ENCODE results near the gene ASXL3. TPM values are rescaled to one million over a fixed set of nuclear protein-coding genes. Genes with fewer than 3 reads are reported as not detected.

ASXL3 gene
- total RNA-seq = 1 to 10 TPM in 1 of 2 donors, under 1 TPM in 1; 0.71 to 1.1 TPM
- polyA plus RNA-seq (2013, experiment 1 of 2) = 23.2 TPM
- polyA plus RNA-seq (2013, experiment 2 of 2) = 22.7 TPM
- long read RNA-seq, experiment 1 = 0 reads
- long read RNA-seq, experiment 2 = 0 reads
- long read RNA-seq, experiment 3 = 0 reads
- long read RNA-seq, experiment 4 = 0 reads

- Mint-ChIP-seq H3K36me3 (ENCODE audit: low read depth) (no peaks in the 10 kb centered on the region), H3K4me3 (no peak within 1 kb of the TSS), H3K4me1 (peaks cover 7% of the 10 kb centered on the region), H3K27me3 (ENCODE audit: insufficient read depth) (peaks cover 47% of the 10 kb centered on the region), H3K9me3 (no peaks in the 10 kb centered on the region), H3K27ac (no peak within 1 kb of the TSS)
- Histone ChIP-seq H3K4me1 (ENCODE audit: control insufficient read depth, insufficient read depth, low read length) (no peaks in the 10 kb centered on the region), H3K27me3 (ENCODE audit: control insufficient read depth, insufficient read depth, low read length, poor library complexity, severe bottlenecking) (peaks cover 54% of the 10 kb centered on the region), H3K36me3 (ENCODE audit: control insufficient read depth, insufficient read depth, low read length) (no peaks in the 10 kb centered on the region), H3K27ac (ENCODE audit: low read depth, low read length) (peak within 1 kb of the TSS; percentile 98), H3K4me3 (ENCODE audit: low read length) (peak within 1 kb of the TSS; percentile 83), H3K9ac (ENCODE audit: extremely low read depth, low read length, poor library complexity, severe bottlenecking) (peak within 1 kb of the TSS; percentile 49), H3K9me3 (ENCODE audit: control insufficient read depth, low read length) (no peaks in the 10 kb centered on the region)
- 4 to 8% methylated on average over 8 to 58 of the region's 103 CpGs for WGBS, 2 experiments (ENCODE audit: insufficient coverage in 1 of 2, insufficient read length in 1 of 2)
- DNase-seq = peak; percentile 61
- no peak for TF ChIP-seq CTCF (conservative IDR thresholded peaks at IDR 0.05)
These were observed at the start of gene ASXL3 for GRCh38 chr18:33577685-33578517. Gene ASXL3 (plus strand): TSS chr18:33578219. CDS start chr18:33578632, 413 bp downstream.

GRCh38 chr18:33532978-33533377 lies 45.0 kb upstream of the ASXL3 start:
- Mint-ChIP-seq H3K4me3 (no peak overlapping the region), H3K27ac (no peak overlapping the region), H3K9me3 (no peaks in the 10 kb centered on the region), H3K4me1 (no peaks in the 10 kb centered on the region), H3K27me3 (ENCODE audit: insufficient read depth) (no peaks in the 10 kb centered on the region), H3K36me3 (ENCODE audit: low read depth) (no peaks in the 10 kb centered on the region)
- H3K27me3 ChIP-seq (ENCODE audit: control insufficient read depth, insufficient read depth, low read length, poor library complexity, severe bottlenecking) = no peaks in the 10 kb centered on the region
- no peaks in the 10 kb centered on the region for H3K9me3 ChIP-seq (ENCODE audit: control insufficient read depth, low read length)
- no peak for TF ChIP-seq CTCF (conservative IDR thresholded peaks at IDR 0.05)
- 94 to 100% methylated on average over 1 of the region's 1 CpG for WGBS, 2 experiments (ENCODE audit: insufficient coverage in 1 of 2, insufficient read length in 1 of 2)
- H3K36me3 ChIP-seq (ENCODE audit: control insufficient read depth, insufficient read depth, low read length) = no peaks in the 10 kb centered on the region
- H3K9ac ChIP-seq (ENCODE audit: extremely low read depth, low read length, poor library complexity, severe bottlenecking) = no peak overlapping the region
- H3K4me1 ChIP-seq (ENCODE audit: control insufficient read depth, insufficient read depth, low read length) = no peaks in the 10 kb centered on the region
- no peak overlapping the region for H3K27ac ChIP-seq (ENCODE audit: low read depth, low read length)
- H3K4me3 ChIP-seq (ENCODE audit: low read length) = no peak overlapping the region
- no peak for DNase-seq

- H3K27ac Mint-ChIP-seq = no peak overlapping the region
- TF ChIP-seq CTCF (conservative IDR thresholded peaks at IDR 0.05) = no peak
- no peak overlapping the region for H3K27ac ChIP-seq (ENCODE audit: low read depth, low read length)
- no peak for DNase-seq
- WGBS, 2 experiments (ENCODE audit: insufficient coverage in 1 of 2, insufficient read length in 1 of 2) = 83% methylated on average over 1 of the region's 1 CpG; no CpG with 5 or more reads in 1 of the 2 experiments
- no peak overlapping the region for H3K4me3 Mint-ChIP-seq
- no peaks in the 10 kb centered on the region for H3K27me3 Mint-ChIP-seq (ENCODE audit: insufficient read depth)
- H3K4me1 ChIP-seq (ENCODE audit: control insufficient read depth, insufficient read depth, low read length) = no peaks in the 10 kb centered on the region
- no peak overlapping the region for H3K9ac ChIP-seq (ENCODE audit: extremely low read depth, low read length, poor library complexity, severe bottlenecking)
- H3K4me1 Mint-ChIP-seq = no peaks in the 10 kb centered on the region
- no peaks in the 10 kb centered on the region for H3K9me3 Mint-ChIP-seq
- no peaks in the 10 kb centered on the region for H3K36me3 ChIP-seq (ENCODE audit: control insufficient read depth, insufficient read depth, low read length)
- H3K27me3 ChIP-seq (ENCODE audit: control insufficient read depth, insufficient read depth, low read length, poor library complexity, severe bottlenecking) = no peaks in the 10 kb centered on the region
- no peak overlapping the region for H3K4me3 ChIP-seq (ENCODE audit: low read length)
- no peaks in the 10 kb centered on the region for H3K9me3 ChIP-seq (ENCODE audit: control insufficient read depth, low read length)
- no peaks in the 10 kb centered on the region for H3K36me3 Mint-ChIP-seq (ENCODE audit: low read depth)
These were observed 41.1 kb upstream of the ASXL3 start for GRCh38 chr18:33536904-33537303.
